HG03175 (cell line): ENCODE results near the gene PCDHA4.
"Not testable (repeated sequence)": the region's sequence is repeated elsewhere in the genome, so short reads cannot be mapped to it uniquely, and the experiment has no call there.

Experiments
- ATAC-seq: cut with Tn5 transposase; IDR thresholded peaks from one replicate; pipeline ENCODE4 v1.9.1; 2021; ENCODE audit warnings: mild to moderate bottlenecking, moderate library complexity; ENCODE audit not compliant: unreplicated experiment

The PCDHA4 gene

GRCh38 chr5:140806834-140807775 is at the start of gene PCDHA4:
TSS of gene PCDHA4 (plus strand) at chr5:140807068.
- ATAC-seq = no peak

GRCh38 chr5:140764177-140764973 is 42.5 kb upstream of the PCDHA4 start:
- no peak for ATAC-seq

GRCh38 chr5:140767444-140767843 is 39.4 kb upstream of the PCDHA4 start:
- no peak for ATAC-seq

- no peak for ATAC-seq
Measured at GRCh38 chr5:140780512-140780911, 26.4 kb upstream of the PCDHA4 start.

GRCh38 chr5:140785905-140786686 is 20.8 kb upstream of the PCDHA4 start, which contains the start of gene PCDHA1:
TSS of gene PCDHA1 (plus strand) at chr5:140786140.
- ATAC-seq = no peak

- not testable (repeated sequence) for ATAC-seq
Measured at GRCh38 chr5:140787422-140787821, 19.4 kb upstream of the PCDHA4 start.

GRCh38 chr5:140787849-140788504 is 18.9 kb upstream of the PCDHA4 start:
- not testable (repeated sequence) for ATAC-seq

GRCh38 chr5:140791089-140791488 is 15.8 kb upstream of the PCDHA4 start:
- ATAC-seq = no peak

- no peak for ATAC-seq
Measured at GRCh38 chr5:140794595-140795258, 12.1 kb upstream of the PCDHA4 start, which contains the start of gene PCDHA2. TSS of gene PCDHA2 (plus strand) at chr5:140794852.

- ATAC-seq = no peak
Measured at GRCh38 chr5:140795259-140795641, 11.6 kb upstream of the PCDHA4 start.

- not testable (repeated sequence) for ATAC-seq
Measured at GRCh38 chr5:140796072-140796717, 10.7 kb upstream of the PCDHA4 start.

GRCh38 chr5:140796718-140797095 is 10.2 kb upstream of the PCDHA4 start:
- no peak for ATAC-seq

GRCh38 chr5:140800816-140801493 is 5.9 kb upstream of the PCDHA4 start, which contains the start of gene PCDHA3:
TSS of gene PCDHA3 (plus strand) at chr5:140801057.
- ATAC-seq = no peak

- no peak for ATAC-seq
Measured at GRCh38 chr5:140801494-140801841, 5.4 kb upstream of the PCDHA4 start.

- not testable (repeated sequence) for ATAC-seq
Measured at GRCh38 chr5:140802381-140802780, 4.5 kb upstream of the PCDHA4 start.

GRCh38 chr5:140802781-140803271 is 4.0 kb upstream of the PCDHA4 start:
- no peak for ATAC-seq

GRCh38 chr5:140808241-140808888 is 1.5 kb downstream of the PCDHA4 start:
- ATAC-seq = not testable (repeated sequence)

- no peak for ATAC-seq
Measured at GRCh38 chr5:140808889-140809291, 2.0 kb downstream of the PCDHA4 start.
